K562 (cell line): ENCODE results near the gene USP24. TPM values are rescaled to one million over a fixed set of nuclear protein-coding genes. Genes with fewer than 3 reads are reported as not detected.
A peak's percentile ranks its signal among the peaks of the same experiment; 100 is the strongest.

ENCODE experiments used
- ARID2 ChIP-seq: fragments of 450-650 bp; IDR thresholded peaks from 2 replicates; pipeline ENCODE4 v1.6.1; 2017; ENCODE audit warnings: antibody characterized with exemption, mild to moderate bottlenecking
- CREB3 ChIP-seq: fragments of 450-650 bp; conservative IDR thresholded peaks from 2 replicates; pipeline ENCODE4 v1.6.1; 2016; ENCODE audit warnings: missing genetic modification characterization, low read depth, mild to moderate bottlenecking, missing compliant biosample characterization, moderate library complexity
- ETS2 ChIP-seq: IDR thresholded peaks from 2 replicates; pipeline ENCODE4 v1.6.1; 2016; ENCODE audit warnings: borderline replicate concordance, missing genetic modification characterization, mild to moderate bottlenecking, moderate library complexity, missing compliant biosample characterization; ENCODE audit not compliant: poor library complexity, severe bottlenecking
- HNRNPH1 ChIP-seq: fragments of 200-400 bp; formaldehyde crosslinking; optimal IDR thresholded peaks from 2 replicates; pipeline ENCODE3; 2017; ENCODE audit warnings: low read depth, mild to moderate bottlenecking, low read length, moderate library complexity
- HNRNPL ChIP-seq: fragments of 200-400 bp; formaldehyde crosslinking; IDR thresholded peaks from 2 replicates; pipeline ENCODE4 v1.6.1; 2017; ENCODE audit warnings: low read depth, mild to moderate bottlenecking, low read length
- KAT8 ChIP-seq: fragments of 450-650 bp; IDR thresholded peaks from 2 replicates; pipeline ENCODE4 v1.6.1; 2016; ENCODE audit warnings: low read depth, mild to moderate bottlenecking
- MAFK ChIP-seq: IDR thresholded peaks from 2 replicates; pipeline ENCODE4 v1.6.1; 2011; ENCODE audit warnings: low read length, improper control_type of control experiment
- NFE2L1 ChIP-seq: fragments of 450-650 bp; IDR thresholded peaks from 2 replicates; pipeline ENCODE4 v1.6.1; 2016; ENCODE audit warnings: missing genetic modification characterization, low read depth, mild to moderate bottlenecking, missing compliant biosample characterization, moderate library complexity, borderline replicate concordance
- OTX1 ChIP-seq: fragments of 450-650 bp; formaldehyde crosslinking; IDR thresholded peaks from 2 replicates; pipeline ENCODE4 v1.4.0; 2022; ENCODE audit warnings: mild to moderate bottlenecking
- PHF20 ChIP-seq: fragments of 450-650 bp; IDR thresholded peaks from 2 replicates; pipeline ENCODE4 v1.6.1; 2018; ENCODE audit not compliant: partially characterized antibody
- RHOXF2B ChIP-seq: fragments of 250-450 bp; sonication (Bioruptor Pico); conservative IDR thresholded peaks from 2 replicates; pipeline ENCODE4 v1.5.1; 2021
- SMARCC2 ChIP-seq: fragments of 450-650 bp; IDR thresholded peaks from 2 replicates; pipeline ENCODE4 v1.6.1; 2017; ENCODE audit warnings: antibody characterized with exemption, moderate library complexity, mild to moderate bottlenecking, low read depth
- STAT6 ChIP-seq: sonication (generic); formaldehyde crosslinking; IDR thresholded peaks from 2 replicates; pipeline ENCODE4 v1.8.1; 2023; ENCODE audit warnings: mild to moderate bottlenecking, missing genetic modification reagents
- TAF9B ChIP-seq: fragments of 450-650 bp; IDR thresholded peaks from 2 replicates; pipeline ENCODE4 v1.6.1; 2018; ENCODE audit warnings: mild to moderate bottlenecking; ENCODE audit not compliant: partially characterized antibody
- TGIF2 ChIP-seq: sonication (generic); formaldehyde crosslinking; IDR thresholded peaks from 2 replicates; pipeline ENCODE4 v1.8.1; 2022; ENCODE audit warnings: mild to moderate bottlenecking, missing genetic modification reagents, moderate library complexity
- ZC3H4 ChIP-seq: sonication (generic); formaldehyde crosslinking; IDR thresholded peaks from 2 replicates; pipeline ENCODE4 v1.9.0; 2021; ENCODE audit warnings: missing genetic modification reagents, borderline replicate concordance
- ZNF282 ChIP-seq: sonication (generic); formaldehyde crosslinking; IDR thresholded peaks from 2 replicates; pipeline ENCODE4 v1.8.1; 2023; ENCODE audit warnings: missing genetic modification reagents
- ZNF76 ChIP-seq: fragments of 250-450 bp; sonication (Bioruptor Pico); IDR thresholded peaks from 2 replicates; pipeline ENCODE4 v1.4.0; 2020; ENCODE audit warnings: mild to moderate bottlenecking, moderate library complexity, borderline replicate concordance
- ZNF77 ChIP-seq: fragments of 250-450 bp; sonication (Bioruptor Pico); IDR thresholded peaks from 2 replicates; pipeline ENCODE4 v1.5.0; 2020
- polyA plus RNA-seq, 8 experiments: library from polyadenylated mRNA; depleted of rRNA in 4 of 8; stranded (reverse) in 5 of 8; unstranded in 3 of 8; fragments of >200 nt; fragmentation: Nextera tagmentation in 2 of 8; fragmentation: Illumina TruSeq in 1 of 8; extraction: Ambion mirVana in 2 of 8; extraction: Trizol in 1 of 8; gene quantifications; 2 replicates each; pipeline versions ENCODE4 v1.2.1 to v1.2.3, GENCODE V29; 2011 to 2014; ENCODE audit warnings: inconsistent platforms in 1 of 8, missing spikeins in 1 of 8
- total RNA-seq, 7 experiments: library from RNA; depleted of rRNA in 6 of 7; stranded (reverse); fragments of >200 nt in 6 of 7; fragmentation: Illumina TruSeq in 2 of 7; extraction: Trizol in 2 of 7; gene quantifications; 2 replicates each; pipeline versions ENCODE4 v1.2.1 to v1.2.3, GENCODE V29; 2011 to 2021; ENCODE audit warnings: low replicate concordance in 1 of 7
- TF ChIP-seq, protein P1 (sequence below): fragments of 250-450 bp; sonication (Bioruptor Pico); IDR thresholded peaks from 2 replicates; pipeline ENCODE4 v1.5.0; 2021; ENCODE audit warnings: mild to moderate bottlenecking, moderate library complexity

USP24 gene
- total and polyA plus RNA-seq, 9 of the 15 experiments (the other 6 are each of a cell fraction or from before 2014, with no cell fraction given), result 7.7 to 62.6 (median 36.8) TPM

DNA sequence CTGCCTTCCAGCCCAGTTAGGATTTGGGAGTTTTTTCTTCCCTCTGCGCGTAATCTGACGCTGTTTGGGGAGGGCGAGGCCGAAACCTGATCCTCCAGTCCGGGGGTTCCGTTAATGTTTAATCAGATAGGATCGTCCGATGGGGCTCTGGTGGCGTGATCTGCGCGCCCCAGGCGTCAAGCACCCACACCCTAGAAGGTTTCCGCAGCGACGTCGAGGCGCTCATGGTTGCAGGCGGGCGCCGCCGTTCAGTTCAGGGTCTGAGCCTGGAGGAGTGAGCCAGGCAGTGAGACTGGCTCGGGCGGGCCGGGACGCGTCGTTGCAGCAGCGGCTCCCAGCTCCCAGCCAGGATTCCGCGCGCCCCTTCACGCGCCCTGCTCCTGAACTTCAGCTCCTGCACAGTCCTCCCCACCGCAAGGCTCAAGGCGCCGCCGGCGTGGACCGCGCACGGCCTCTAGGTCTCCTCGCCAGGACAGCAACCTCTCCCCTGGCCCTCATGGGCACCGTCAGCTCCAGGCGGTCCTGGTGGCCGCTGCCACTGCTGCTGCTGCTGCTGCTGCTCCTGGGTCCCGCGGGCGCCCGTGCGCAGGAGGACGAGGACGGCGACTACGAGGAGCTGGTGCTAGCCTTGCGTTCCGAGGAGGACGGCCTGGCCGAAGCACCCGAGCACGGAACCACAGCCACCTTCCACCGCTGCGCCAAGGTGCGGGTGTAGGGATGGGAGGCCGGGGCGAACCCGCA, 175.7 kb downstream of the USP24 start, which contains the start of gene PCSK9 (continued):
- TF ChIP-seq STAT6 (CRISPR knock-in tag) (no peak), OTX1 (CRISPR knock-in tag) (no peak), TGIF2 (no peak), ZC3H4 (CRISPR knock-in tag) (no peak), ZNF76 (CRISPR knock-in tag) (0 out of 2 replicates have a peak, but pooled peaks have one; percentile 18), ETS2 (tag) (no peak), ARID2 (no peak), MAFK (no peak), SMARCC2 (no peak), TAF9B (no peak), KAT8 (no peak), CREB3 (tag) (no peak), RHOXF2B (CRISPR knock-in tag) (no peak), ZNF282 (CRISPR knock-in tag) (0 out of 2 replicates have a peak, but pooled peaks have one; percentile 52), PHF20 (no peak), NFE2L1 (no peak), HNRNPH1 (no peak), HNRNPL (0 out of 2 replicates have a peak, but pooled peaks have one; percentile 58), ZNF77 (CRISPR knock-in tag) (no peak)
- TF ChIP-seq, protein P1, sequence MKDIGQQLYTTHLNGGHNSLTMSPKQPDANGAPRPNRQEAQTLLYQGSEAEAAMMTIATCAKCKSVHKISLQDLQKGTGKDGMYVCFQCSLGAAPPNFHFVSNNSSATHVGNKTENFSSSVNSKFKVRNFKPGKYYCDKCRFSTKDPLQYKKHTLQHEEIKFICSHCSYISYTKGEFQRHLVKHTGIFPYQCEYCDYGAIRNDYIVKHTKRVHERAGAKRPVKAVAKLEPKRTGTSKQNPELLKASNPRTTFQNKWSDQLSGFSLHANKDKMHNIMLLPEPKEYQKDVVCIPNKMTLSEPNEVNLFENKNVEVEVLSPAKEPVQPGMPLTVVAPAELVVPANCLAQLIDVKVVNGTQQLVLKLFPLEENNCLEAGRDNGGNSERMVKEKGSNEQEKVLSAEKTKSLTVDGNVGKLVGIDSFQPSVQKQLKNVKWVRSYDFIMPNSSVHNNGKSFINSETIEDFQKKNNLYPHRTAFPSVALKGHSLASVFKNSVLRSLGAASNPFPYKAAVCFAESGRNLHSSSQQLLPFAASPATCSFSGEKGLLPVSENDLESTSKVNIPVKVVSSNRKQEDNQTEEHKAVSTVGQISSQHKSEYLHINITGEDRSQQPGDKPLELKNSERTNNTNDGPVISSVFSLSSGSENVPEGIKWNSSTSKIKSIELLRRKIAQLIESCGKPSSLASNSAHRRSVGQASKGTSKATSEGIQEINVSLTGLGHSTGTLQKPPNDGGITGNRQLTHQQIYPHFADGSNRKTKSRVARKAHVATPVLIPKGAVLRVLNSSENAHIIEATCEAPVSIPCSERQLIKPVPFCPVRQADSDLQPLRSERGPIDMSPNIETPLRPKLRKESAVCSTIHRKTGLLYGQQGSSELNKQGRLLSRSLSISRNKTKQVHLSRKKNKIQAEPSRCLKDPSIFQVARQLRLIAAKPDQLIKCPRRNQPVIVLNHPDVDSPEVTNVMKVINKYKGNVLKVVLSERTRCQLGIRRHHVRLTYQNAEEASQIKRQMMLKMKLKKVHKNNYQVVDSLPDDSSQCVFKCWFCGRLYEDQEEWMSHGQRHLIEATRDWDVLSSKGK (CRISPR knock-in tag), result no peak
